NT2/D1 (cell line): ENCODE data around the gene MACROD1.
A peak's percentile ranks its signal among the peaks of the same experiment; 100 is the strongest.

Experiments
- DNase-seq: peaks from one replicate; pipeline ENCODE4 v3.0.0-alpha.2; 2011; ENCODE audit warnings: low read depth, low spot score
- H3K27me3 ChIP-seq: 2 replicates; pipeline ENCODE4 v1.6.0; 2011; ENCODE audit warnings: mild to moderate bottlenecking; ENCODE audit not compliant: insufficient read length, insufficient read depth
- H3K36me3 ChIP-seq: 2 replicates; pipeline ENCODE4 v1.6.1; 2011; ENCODE audit warnings: mild to moderate bottlenecking, low read length, mixed read lengths; ENCODE audit not compliant: insufficient read depth, insufficient read length
- H3K4me1 ChIP-seq: 2 replicates; pipeline ENCODE4 v1.5.1; 2011; ENCODE audit not compliant: insufficient read depth, insufficient read length
- H3K4me3 ChIP-seq: 2 replicates; pipeline ENCODE4 v1.5.1; 2011; ENCODE audit warnings: low read depth; ENCODE audit not compliant: insufficient read length
- H3K9ac ChIP-seq: 2 replicates; pipeline ENCODE4 v1.6.0; 2011; ENCODE audit warnings: low read depth; ENCODE audit not compliant: insufficient read length
- H3K9me3 ChIP-seq: 2 replicates; pipeline ENCODE4 v1.5.1; 2011; ENCODE audit warnings: mild to moderate bottlenecking, low read length; ENCODE audit not compliant: insufficient read depth
- SUZ12 ChIP-seq: IDR thresholded peaks from 2 replicates; pipeline ENCODE4 v1.6.1; 2011; ENCODE audit not compliant: insufficient read length, insufficient read depth; ENCODE audit errors: extremely low read depth
- YY1 ChIP-seq: IDR thresholded peaks from 2 replicates; pipeline ENCODE4 v1.6.1; 2011; ENCODE audit not compliant: insufficient read length, insufficient read depth
- ZNF274 ChIP-seq: IDR thresholded peaks from 2 replicates; pipeline ENCODE4 v1.6.1; 2011; ENCODE audit warnings: mild to moderate bottlenecking, low read depth, low read length

The MACROD1 gene

DNA sequence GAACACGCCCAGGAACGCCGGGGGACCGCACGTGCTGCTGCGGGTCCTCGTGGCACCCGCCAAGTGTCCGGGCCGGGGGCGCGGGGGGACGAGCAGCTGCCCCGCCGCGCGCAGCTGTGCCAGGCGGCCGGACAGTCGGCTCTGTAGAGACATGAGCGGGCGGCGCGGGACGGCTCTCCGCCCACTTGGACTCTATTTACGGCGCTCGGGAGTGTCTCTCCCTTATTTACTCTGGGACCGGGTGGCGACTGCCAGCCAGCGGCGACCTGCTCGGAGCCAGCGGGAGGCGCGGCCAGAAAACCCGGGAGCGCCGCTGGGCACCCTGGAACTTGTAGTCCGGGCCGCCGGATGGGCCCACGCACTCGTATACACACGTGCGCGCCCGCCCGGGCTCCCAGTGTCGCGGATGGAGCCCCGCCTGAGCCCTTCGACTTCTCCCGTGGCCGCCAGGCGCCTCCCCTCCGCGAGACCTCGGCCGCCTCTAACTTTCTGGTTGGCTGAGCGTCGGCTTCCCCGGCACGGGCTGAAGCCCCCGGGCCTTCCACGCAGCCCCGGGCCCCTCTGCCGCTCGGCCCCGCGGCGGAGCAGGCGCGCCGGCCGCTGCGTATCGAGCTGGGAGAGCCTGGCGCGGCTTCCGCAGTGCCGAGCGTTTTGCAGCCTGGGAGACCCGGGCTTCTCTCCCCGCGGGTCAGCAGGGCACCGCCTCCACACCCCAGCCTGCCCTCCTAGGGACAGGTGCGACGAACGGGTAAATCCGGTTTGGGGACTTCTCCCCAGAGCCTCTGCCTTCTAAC, at the start of gene MACROD1:
Gene MACROD1, minus strand, starts transcription at position 272 of the 794 bp plus-strand sequence. Its CDS starts 119 bp downstream, at position 153.
- H3K4me1 ChIP-seq, result peaks cover 8% of the 10 kb centered on the region

GRCh38 chr11:64211181-64211872, 45.4 kb upstream of the MACROD1 start:
- no peak for TF ChIP-seq ZNF274
- no peak for TF ChIP-seq SUZ12
- TF ChIP-seq YY1, result no peak
- no peak overlapping the region for H3K9ac ChIP-seq
- H3K4me3 ChIP-seq, result no peak overlapping the region
- peaks cover 44% of the 10 kb centered on the region for H3K36me3 ChIP-seq
- no peaks in the 10 kb centered on the region for H3K9me3 ChIP-seq
- H3K4me1 ChIP-seq, result peaks cover 13% of the 10 kb centered on the region
- DNase-seq, result no peak
- H3K27me3 ChIP-seq, result no peaks in the 10 kb centered on the region

More for the DNA sequence above, at the start of gene MACROD1:
- H3K4me3 ChIP-seq, result peak within 1 kb of the TSS; percentile 68
- H3K9ac ChIP-seq, result peak within 1 kb of the TSS; percentile 81
- H3K27me3 ChIP-seq, result peaks cover 8% of the 10 kb centered on the region
- no peaks in the 10 kb centered on the region for H3K36me3 ChIP-seq
- TF ChIP-seq SUZ12, result no peak
- no peak for TF ChIP-seq YY1
- no peak for TF ChIP-seq ZNF274
- peaks cover 6% of the 10 kb centered on the region; the same call in 1 of the 2 replicates for H3K9me3 ChIP-seq
- DNase-seq, result no peak

DNA sequence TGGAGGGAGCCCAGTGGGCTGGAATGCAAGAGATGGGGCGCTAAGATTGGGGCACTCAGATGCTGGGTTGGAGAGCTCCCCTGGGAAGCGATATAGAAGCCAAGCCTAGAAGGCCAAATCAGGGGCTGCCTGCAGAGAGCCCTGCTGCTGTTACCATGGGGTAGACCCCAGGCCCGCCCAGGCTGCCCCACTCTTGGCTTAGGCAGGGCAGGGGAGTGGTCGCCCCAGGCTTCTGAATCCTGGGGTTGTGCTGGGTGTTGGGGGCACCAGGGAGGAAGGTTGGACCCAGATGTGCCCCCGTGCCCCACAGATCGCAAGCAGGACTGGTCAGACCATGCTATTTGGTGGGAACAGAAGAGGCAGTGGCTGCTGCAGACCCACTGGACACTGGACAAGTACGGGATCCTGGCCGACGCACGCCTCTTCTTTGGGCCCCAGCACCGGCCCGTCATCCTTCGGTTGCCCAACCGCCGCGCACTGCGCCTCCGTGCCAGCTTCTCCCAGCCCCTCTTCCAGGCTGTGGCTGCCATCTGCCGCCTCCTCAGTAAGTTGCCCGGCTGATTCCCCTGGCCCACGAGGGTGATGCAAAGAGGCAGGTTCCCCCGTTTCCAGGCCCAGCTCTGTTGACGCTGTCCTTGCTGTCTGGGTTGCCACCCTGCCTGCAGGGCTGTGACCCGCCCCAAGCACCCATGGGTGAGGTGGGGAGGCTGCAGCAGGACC, 44.5 kb upstream of the MACROD1 start:
- Histone ChIP-seq H3K4me3 (no peak overlapping the region), H3K4me1 (peaks cover 18% of the 10 kb centered on the region), H3K27me3 (no peaks in the 10 kb centered on the region), H3K9ac (no peak overlapping the region), H3K36me3 (peaks cover 51% of the 10 kb centered on the region), H3K9me3 (no peaks in the 10 kb centered on the region)
- no peak for DNase-seq
- no peak for TF ChIP-seq ZNF274

- no peak for DNase-seq
- peaks cover 59% of the 10 kb centered on the region for H3K36me3 ChIP-seq
- H3K4me1 ChIP-seq, result peaks cover 20% of the 10 kb centered on the region
- no peak overlapping the region for H3K9ac ChIP-seq
- no peaks in the 10 kb centered on the region for H3K9me3 ChIP-seq
- TF ChIP-seq ZNF274, result no peak
- no peak for TF ChIP-seq YY1
- no peak for TF ChIP-seq SUZ12
- no peak overlapping the region for H3K4me3 ChIP-seq
- H3K27me3 ChIP-seq, result no peaks in the 10 kb centered on the region
These were observed 43.6 kb upstream of the MACROD1 start for GRCh38 chr11:64209563-64209843.

GRCh38 chr11:64208796-64209562, 43.1 kb upstream of the MACROD1 start:
- TF ChIP-seq ZNF274 (no peak), SUZ12 (no peak), YY1 (no peak)
- no peaks in the 10 kb centered on the region for H3K27me3 ChIP-seq
- H3K36me3 ChIP-seq, result peaks cover 64% of the 10 kb centered on the region
- H3K4me3 ChIP-seq, result no peak overlapping the region
- H3K4me1 ChIP-seq, result peaks cover 20% of the 10 kb centered on the region
- H3K9me3 ChIP-seq, result no peaks in the 10 kb centered on the region
- H3K9ac ChIP-seq, result no peak overlapping the region
- DNase-seq, result no peak

GRCh38 chr11:64208086-64208795, 42.3 kb upstream of the MACROD1 start:
- Histone ChIP-seq H3K9me3 (no peaks in the 10 kb centered on the region), H3K9ac (peak overlapping the region; percentile 9), H3K27me3 (no peaks in the 10 kb centered on the region), H3K4me1 (peaks cover 23% of the 10 kb centered on the region), H3K4me3 (no peak overlapping the region), H3K36me3 (peaks cover 72% of the 10 kb centered on the region)
- no peak for TF ChIP-seq YY1
- TF ChIP-seq SUZ12, result no peak
- no peak for TF ChIP-seq ZNF274
- DNase-seq, result no peak
